Mesendoderm (in vitro differentiated cells): Measurements from ENCODE around the gene B4GALNT3.

Experiments
- DNase-seq: peaks from one replicate; pipeline ENCODE4 v3.0.0; 2013
- H2AK5ac ChIP-seq: 2 replicates; pipeline ENCODE4 v1.6.1; 2013; ENCODE audit warnings: low read length, inconsistent platforms
- H2BK120ac ChIP-seq: 2 replicates; pipeline ENCODE4 v1.6.1; 2013; ENCODE audit warnings: low read depth, mild to moderate bottlenecking, low read length, moderate library complexity, mixed read lengths
- H2BK15ac ChIP-seq: replicated peaks from 2 replicates; pipeline ENCODE4 v1.6.1; 2013; ENCODE audit warnings: low read depth, mild to moderate bottlenecking, moderate library complexity
- H2BK5ac ChIP-seq: 2 replicates; pipeline ENCODE4 v1.6.1; 2013; ENCODE audit warnings: low read length, inconsistent platforms
- H3K18ac ChIP-seq: 2 replicates; pipeline ENCODE4 v1.6.1; 2013; ENCODE audit warnings: mild to moderate bottlenecking, low read length, mixed read lengths
- H3K23ac ChIP-seq: one replicate; pipeline ENCODE4 v1.6.1; 2013; ENCODE audit warnings: low read length
- H3K27ac ChIP-seq: 2 replicates; pipeline ENCODE4 v1.5.1; 2013; ENCODE audit warnings: low read depth, mild to moderate bottlenecking, inconsistent platforms, low read length, moderate library complexity
- H3K27me3 ChIP-seq: 2 replicates; pipeline ENCODE4 v1.6.1; 2013; ENCODE audit warnings: low read length, control low read depth, mild to moderate bottlenecking, inconsistent platforms; ENCODE audit not compliant: insufficient read depth, poor library complexity
- H3K36me3 ChIP-seq: 2 replicates; pipeline ENCODE4 v1.6.1; 2013; ENCODE audit warnings: low read length, inconsistent platforms; ENCODE audit not compliant: control insufficient read depth, insufficient read depth
- H3K4ac ChIP-seq: one replicate; pipeline ENCODE4 v1.6.1; 2013; ENCODE audit warnings: low read depth, mild to moderate bottlenecking, low read length, moderate library complexity
- H3K4me1 ChIP-seq: 2 replicates; pipeline ENCODE4 v1.6.1; 2013; ENCODE audit warnings: low read depth, low read length, inconsistent platforms; ENCODE audit not compliant: control insufficient read depth
- H3K4me2 ChIP-seq: 2 replicates; pipeline ENCODE4 v1.6.1; 2013; ENCODE audit warnings: low read length
- H3K4me3 ChIP-seq: 2 replicates; pipeline ENCODE4 v1.5.1; 2013; ENCODE audit warnings: mild to moderate bottlenecking, low read length
- H3K56ac ChIP-seq: one replicate; pipeline ENCODE4 v1.6.1; 2013; ENCODE audit warnings: low read length
- H3K79me1 ChIP-seq: 2 replicates; pipeline ENCODE4 v1.6.1; 2013; ENCODE audit warnings: low read length, inconsistent platforms
- H3K79me2 ChIP-seq: 2 replicates; pipeline ENCODE4 v1.6.1; 2013; ENCODE audit warnings: mild to moderate bottlenecking, low read length; ENCODE audit not compliant: control insufficient read depth, insufficient read depth
- H3K9ac ChIP-seq: 2 replicates; pipeline ENCODE4 v1.6.1; 2013; ENCODE audit warnings: low read length, inconsistent platforms
- H4K5ac ChIP-seq: one replicate; pipeline ENCODE4 v1.6.1; 2013; ENCODE audit warnings: low read length
- H4K8ac ChIP-seq: one replicate; pipeline ENCODE4 v1.6.1; 2013; ENCODE audit warnings: low read depth, mild to moderate bottlenecking, control low read depth, low read length, moderate library complexity
- WGBS: extraction: QIAGEN DNeasy Blood & Tissue Kit; methylation state at CpG from one replicate; pipeline ENCODE4 v1.1.7; 2013; ENCODE audit warnings: low lambda C conversion rate, missing lambda C conversion rate; ENCODE audit not compliant: insufficient coverage; ENCODE audit errors: extremely low coverage; 5-methylcytosine and 5-hydroxymethylcytosine counted together

Gene B4GALNT3

GRCh38 chr12:545835-546234, 86.1 kb downstream of the B4GALNT3 start:
- WGBS = 94% methylated on average over 3 of the region's 6 CpGs
- no peak overlapping the region for H3K4me3 ChIP-seq
- H4K8ac ChIP-seq = no peak overlapping the region
- no peak overlapping the region for H3K9ac ChIP-seq
- H3K27me3 ChIP-seq = no peaks in the 10 kb centered on the region
- H3K79me1 ChIP-seq = no peaks in the 10 kb centered on the region
- no peak overlapping the region for H2BK120ac ChIP-seq
- no peaks in the 10 kb centered on the region for H3K36me3 ChIP-seq
- no peaks in the 10 kb centered on the region for H3K79me2 ChIP-seq
- no peak overlapping the region for H3K4ac ChIP-seq
- no peak overlapping the region for H3K18ac ChIP-seq
- no peak overlapping the region for H3K4me2 ChIP-seq
- H2AK5ac ChIP-seq = no peak overlapping the region
- no peak overlapping the region for H3K56ac ChIP-seq
- no peak overlapping the region for H2BK5ac ChIP-seq
- no peak overlapping the region for H3K27ac ChIP-seq
- H2BK15ac ChIP-seq = no peak overlapping the region
- peaks cover 10% of the 10 kb centered on the region for H3K4me1 ChIP-seq
- no peak overlapping the region for H4K5ac ChIP-seq
- no peak for DNase-seq
- H3K23ac ChIP-seq = no peak overlapping the region

DNA sequence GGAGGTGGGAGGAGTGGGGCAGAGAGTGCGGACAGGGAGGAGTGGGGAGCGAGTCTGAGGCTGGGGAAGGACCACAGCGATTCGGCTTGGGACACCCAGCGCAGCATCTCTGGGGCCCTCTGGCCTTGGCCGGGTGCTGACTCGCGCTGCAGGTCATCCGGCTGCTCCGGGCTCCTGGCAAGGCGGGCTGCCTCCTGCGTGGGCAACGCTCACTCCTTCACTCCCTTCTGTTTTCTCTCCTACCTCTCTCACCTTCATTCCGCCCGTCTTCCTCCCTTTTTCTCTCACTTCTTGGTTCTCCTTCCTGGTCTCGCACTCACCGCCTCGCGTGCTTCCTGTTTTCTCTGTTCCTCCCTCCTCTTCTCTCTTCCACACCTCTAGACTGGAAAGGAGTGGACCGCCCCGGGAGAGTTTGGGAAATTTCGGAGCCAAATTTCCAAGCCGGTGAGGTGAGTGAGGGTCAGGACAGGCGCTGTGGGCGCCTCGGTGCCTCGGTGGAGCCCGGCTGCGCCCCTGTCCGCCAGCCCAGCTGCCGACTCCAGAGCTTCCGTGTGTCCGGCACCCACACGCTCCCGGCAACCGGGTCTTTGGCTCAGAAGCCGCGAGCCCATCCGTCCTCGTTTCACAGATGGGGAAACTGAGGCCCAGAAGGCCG, 86.7 kb downstream of the B4GALNT3 start:
- H3K4ac ChIP-seq = no peak overlapping the region
- H3K56ac ChIP-seq = peak overlapping the region; percentile 39
- peaks cover 10% of the 10 kb centered on the region for H3K4me1 ChIP-seq
- H3K27ac ChIP-seq = no peak overlapping the region
- H3K79me2 ChIP-seq = no peaks in the 10 kb centered on the region
- H4K8ac ChIP-seq = no peak overlapping the region
- H2BK15ac ChIP-seq = no peak overlapping the region
- no peak overlapping the region for H2BK5ac ChIP-seq
- H3K18ac ChIP-seq = no peak overlapping the region
- no peak overlapping the region for H3K4me3 ChIP-seq
- no peak overlapping the region for H3K23ac ChIP-seq
- H3K27me3 ChIP-seq = no peaks in the 10 kb centered on the region
- peak; percentile 35 for DNase-seq
- H4K5ac ChIP-seq = no peak overlapping the region
- H2BK120ac ChIP-seq = no peak overlapping the region
- H2AK5ac ChIP-seq = no peak overlapping the region
- H3K9ac ChIP-seq = peak overlapping the region; percentile 35
- H3K4me2 ChIP-seq = peak overlapping the region; percentile 9
- WGBS = no CpG with 5 or more reads among the region's 41 CpGs
- H3K36me3 ChIP-seq = no peaks in the 10 kb centered on the region
- H3K79me1 ChIP-seq = no peaks in the 10 kb centered on the region

GRCh38 chr12:546920-547845, 87.4 kb downstream of the B4GALNT3 start:
- no peak overlapping the region for H2AK5ac ChIP-seq
- no peak overlapping the region for H4K5ac ChIP-seq
- no peak overlapping the region for H3K4ac ChIP-seq
- DNase-seq = peak; percentile 72
- no peak overlapping the region for H2BK15ac ChIP-seq
- H3K23ac ChIP-seq = no peak overlapping the region
- no peak overlapping the region for H4K8ac ChIP-seq
- H3K36me3 ChIP-seq = no peaks in the 10 kb centered on the region
- H3K79me1 ChIP-seq = no peaks in the 10 kb centered on the region
- peaks cover 5% of the 10 kb centered on the region for H3K4me1 ChIP-seq
- no peak overlapping the region for H3K4me3 ChIP-seq
- H3K27me3 ChIP-seq = no peaks in the 10 kb centered on the region
- WGBS = no CpG with 5 or more reads among the region's 44 CpGs
- H3K4me2 ChIP-seq = peak overlapping the region; percentile 9
- peak overlapping the region; percentile 35 for H3K9ac ChIP-seq
- no peak overlapping the region for H2BK5ac ChIP-seq
- no peak overlapping the region for H3K27ac ChIP-seq
- no peak overlapping the region for H2BK120ac ChIP-seq
- peak overlapping the region; percentile 35 for H3K56ac ChIP-seq
- H3K18ac ChIP-seq = no peak overlapping the region
- H3K79me2 ChIP-seq = no peaks in the 10 kb centered on the region

GRCh38 chr12:547883-548470, 88.2 kb downstream of the B4GALNT3 start:
- Histone ChIP-seq H4K8ac (no peak overlapping the region), H3K23ac (no peak overlapping the region), H2AK5ac (no peak overlapping the region), H3K4me1 (no peaks in the 10 kb centered on the region), H3K4me2 (no peak overlapping the region), H3K79me2 (no peaks in the 10 kb centered on the region), H3K79me1 (no peaks in the 10 kb centered on the region), H3K27me3 (no peaks in the 10 kb centered on the region), H3K9ac (no peak overlapping the region), H3K27ac (no peak overlapping the region), H2BK120ac (no peak overlapping the region), H3K4me3 (no peak overlapping the region), H2BK5ac (no peak overlapping the region), H3K36me3 (no peaks in the 10 kb centered on the region), H2BK15ac (no peak overlapping the region), H4K5ac (no peak overlapping the region), H3K56ac (no peak overlapping the region), H3K4ac (no peak overlapping the region), H3K18ac (no peak overlapping the region)
- no peak for DNase-seq
- WGBS = no CpG with 5 or more reads among the region's 13 CpGs

DNA sequence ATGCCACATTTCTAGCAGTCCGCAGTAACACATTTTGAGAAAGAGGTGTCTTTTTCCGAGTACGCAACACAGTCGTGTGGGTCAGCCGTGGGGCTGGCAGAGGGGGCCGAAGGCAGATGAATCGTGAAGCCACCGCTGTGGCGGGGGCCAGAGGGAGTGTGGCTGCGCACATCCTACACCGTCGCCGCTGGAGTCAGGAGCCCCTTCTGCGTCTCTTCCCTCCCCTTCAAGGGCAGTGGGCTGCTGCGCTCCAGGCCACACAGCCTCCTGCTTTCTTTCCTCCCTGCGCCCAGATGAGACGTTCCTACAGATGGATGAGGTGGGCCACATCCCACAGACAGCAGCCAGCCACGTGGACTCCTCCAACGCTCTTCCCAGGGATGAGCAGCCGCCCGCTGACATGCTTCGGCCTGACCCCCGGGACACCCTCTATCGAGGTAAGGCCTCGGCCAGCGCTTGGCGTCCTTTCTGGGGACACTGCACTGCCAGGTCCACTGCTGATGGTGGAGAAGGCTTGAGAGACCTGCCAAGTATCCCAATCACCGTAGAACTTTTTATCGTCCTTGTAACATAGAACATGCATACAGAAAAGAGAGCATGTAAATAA, 89.8 kb downstream of the B4GALNT3 start:
- no peak overlapping the region for H3K23ac ChIP-seq
- no peaks in the 10 kb centered on the region for H3K79me1 ChIP-seq
- H3K4ac ChIP-seq = no peak overlapping the region
- no peak overlapping the region for H2BK5ac ChIP-seq
- no peaks in the 10 kb centered on the region for H3K36me3 ChIP-seq
- no peak for DNase-seq
- H3K18ac ChIP-seq = no peak overlapping the region
- no peak overlapping the region for H2BK120ac ChIP-seq
- no peak overlapping the region for H3K27ac ChIP-seq
- H2AK5ac ChIP-seq = no peak overlapping the region
- no peak overlapping the region for H4K5ac ChIP-seq
- H3K79me2 ChIP-seq = no peaks in the 10 kb centered on the region
- WGBS = no CpG with 5 or more reads among the region's 29 CpGs
- H3K27me3 ChIP-seq = no peaks in the 10 kb centered on the region
- H2BK15ac ChIP-seq = no peak overlapping the region
- no peak overlapping the region for H3K4me2 ChIP-seq
- no peak overlapping the region for H4K8ac ChIP-seq
- H3K56ac ChIP-seq = no peak overlapping the region
- H3K9ac ChIP-seq = no peak overlapping the region
- H3K4me1 ChIP-seq = no peaks in the 10 kb centered on the region
- no peak overlapping the region for H3K4me3 ChIP-seq
